H1 (cell line): ENCODE data around the gene HMG20A. TPM values are rescaled to one million over a fixed set of nuclear protein-coding genes. Genes with fewer than 3 reads are reported as not detected.

ENCODE experiments used
- CTCF ChIA-PET: fragments of 300-600 bp; sonication (Branson Sonifier 250); formaldehyde crosslinking; loops from one replicate; lab custom pipeline; 2021; ENCODE audit not compliant: partially characterized antibody; lab: Charles Lee
- POLR2A ChIA-PET: fragments of 300-600 bp; sonication (Branson Sonifier 250); formaldehyde crosslinking; loops from one replicate; lab custom pipeline; 2021; ENCODE audit warnings: inconsistent platforms; ENCODE audit not compliant: partially characterized antibody; lab: Charles Lee
- DNase-seq, 2 experiments: peaks; one replicate each; pipeline versions ENCODE4 v3.0.0 to v3.0.0-alpha.2; 2010 to 2022; ENCODE audit warnings: low spot score in 2 of 2, low read depth in 1 of 2, mixed read lengths in 1 of 2
- FAIRE-seq: peaks from 2 replicates; lab custom pipeline; 2011; peaks lifted over from hg19 to GRCh38; lab: Jason Lieb, UNC
- H2AFZ ChIP-seq: 2 replicates; pipeline ENCODE4 v1.8.1; 2012; ENCODE audit warnings: low read length, inconsistent platforms
- H2AK5ac ChIP-seq: 2 replicates; pipeline ENCODE4 v1.6.1; 2013; ENCODE audit warnings: low read depth, low read length
- H2BK120ac ChIP-seq: replicated peaks from 2 replicates; pipeline ENCODE3; 2013; ENCODE audit warnings: low read depth, low read length, inconsistent platforms
- H2BK12ac ChIP-seq: 2 replicates; pipeline ENCODE4 v1.6.1; 2013; ENCODE audit warnings: low read depth, low read length
- H2BK15ac ChIP-seq: 2 replicates; pipeline ENCODE4 v1.6.1; 2013; ENCODE audit warnings: low read length
- H2BK20ac ChIP-seq: 2 replicates; pipeline ENCODE4 v1.6.1; 2013; ENCODE audit warnings: low read length
- H2BK5ac ChIP-seq: 2 replicates; pipeline ENCODE4 v1.6.1; 2013; ENCODE audit warnings: low read depth, low read length
- H3K14ac ChIP-seq: 2 replicates; pipeline ENCODE4 v1.6.1; 2013; ENCODE audit warnings: inconsistent platforms; ENCODE audit not compliant: insufficient read length
- H3K18ac ChIP-seq: 2 replicates; pipeline ENCODE4 v1.6.1; 2013; ENCODE audit warnings: low read length; ENCODE audit errors: extremely low read depth
- H3K23ac ChIP-seq: 2 replicates; pipeline ENCODE4 v1.6.1; 2013; ENCODE audit warnings: inconsistent platforms; ENCODE audit not compliant: insufficient read length
- H3K23me2 ChIP-seq: 2 replicates; pipeline ENCODE4 v1.6.1; 2013; ENCODE audit warnings: low read depth, low read length
- H3K27ac ChIP-seq: 2 replicates; pipeline ENCODE4 v1.6.1; 2011; ENCODE audit warnings: low read depth, low read length, inconsistent platforms
- H3K27me3 ChIP-seq, 4 experiments: replicated peaks in 1 of 4; 1 replicate in 1 of 4; 2 replicates in 3 of 4; pipeline versions ENCODE4 v1.6.1 to v1.8.1; 2011 to 2013; ENCODE audit warnings: low read length in 3 of 4, mild to moderate bottlenecking in 3 of 4, inconsistent platforms in 2 of 4, mixed read lengths in 2 of 4, moderate library complexity in 1 of 4; ENCODE audit not compliant: control insufficient read depth in 3 of 4, insufficient read depth in 3 of 4; ENCODE audit errors: extremely low read depth in 1 of 4
- H3K36me3 ChIP-seq, 4 experiments: 2 replicates each; pipeline versions ENCODE4 v1.6.1 to v1.8.1; 2011 to 2013; ENCODE audit warnings: mild to moderate bottlenecking in 4 of 4, low read length in 3 of 4, moderate library complexity in 2 of 4, control low read depth in 1 of 4, inconsistent platforms in 1 of 4; ENCODE audit not compliant: insufficient read depth in 4 of 4, control insufficient read depth in 2 of 4
- H3K4ac ChIP-seq: replicated peaks from 2 replicates; pipeline ENCODE3; 2013; ENCODE audit warnings: low read length, low read depth, mixed read lengths, inconsistent platforms; ENCODE audit not compliant: insufficient read length
- H3K4me1 ChIP-seq, 4 experiments: replicated peaks in 1 of 4; 1 replicate in 1 of 4; 2 replicates in 3 of 4; pipeline versions ENCODE4 v1.6.1 to v1.8.1; 2011 to 2013; ENCODE audit warnings: low read length in 3 of 4, inconsistent platforms in 2 of 4, mixed read lengths in 1 of 4; ENCODE audit not compliant: insufficient read depth in 4 of 4, control insufficient read depth in 3 of 4
- H3K4me2 ChIP-seq, 2 experiments: 2 replicates each; pipeline versions ENCODE4 v1.6.1 to v1.8.1; 2011 to 2013; ENCODE audit warnings: low read depth in 2 of 2, low read length in 2 of 2, control low read depth in 1 of 2, inconsistent platforms in 1 of 2, mild to moderate bottlenecking in 1 of 2; ENCODE audit not compliant: insufficient read depth in 1 of 2
- H3K4me3 ChIP-seq, 4 experiments: fragments of 200-600, 300-600 bp in 1 of 4; sonication (generic), shearing (Covaris generic), sonication (Bioruptor Twin) in 1 of 4; 2 replicates each; pipeline versions ENCODE4 v1.5.1 to v1.8.1; 2011 to 2016; ENCODE audit warnings: low read length in 4 of 4, low read depth in 3 of 4, control low read depth in 2 of 4, inconsistent platforms in 2 of 4, mild to moderate bottlenecking in 2 of 4, mixed read lengths in 1 of 4, moderate library complexity in 1 of 4; ENCODE audit not compliant: insufficient read depth in 2 of 4; ENCODE audit errors: extremely low read depth in 1 of 4
- H3K56ac ChIP-seq: replicated peaks from 2 replicates; pipeline ENCODE3; 2013; ENCODE audit warnings: low read depth, mild to moderate bottlenecking, mixed read lengths, low read length, inconsistent platforms; ENCODE audit not compliant: insufficient read length
- H3K79me1 ChIP-seq: 2 replicates; pipeline ENCODE4 v1.6.1; 2013; ENCODE audit warnings: low read depth, low read length, control low read depth
- H3K79me2 ChIP-seq, 2 experiments: 2 replicates each; pipeline versions ENCODE4 v1.6.1 to v1.8.1; 2012 to 2013; ENCODE audit warnings: low read length in 2 of 2, mild to moderate bottlenecking in 2 of 2, inconsistent platforms in 1 of 2; ENCODE audit not compliant: insufficient read depth in 2 of 2, control insufficient read depth in 1 of 2
- H3K9ac ChIP-seq, 4 experiments: replicated peaks in 1 of 4; 1 replicate in 1 of 4; 2 replicates in 3 of 4; pipeline versions ENCODE4 v1.6.1 to v1.8.1; 2011 to 2013; ENCODE audit warnings: low read depth in 3 of 4, low read length in 3 of 4, control low read depth in 2 of 4, mild to moderate bottlenecking in 2 of 4, moderate library complexity in 2 of 4, inconsistent platforms in 1 of 4; ENCODE audit errors: extremely low read depth in 1 of 4
- H3K9me3 ChIP-seq, 2 experiments: 2 replicates each; pipeline versions ENCODE4 v1.6.1 to v1.8.1; 2012 to 2013; ENCODE audit warnings: mild to moderate bottlenecking in 2 of 2, moderate library complexity in 2 of 2, control low read depth in 1 of 2, inconsistent platforms in 1 of 2, low read depth in 1 of 2, low read length in 1 of 2, mixed read lengths in 1 of 2; ENCODE audit not compliant: insufficient read depth in 2 of 2
- H4K20me1 ChIP-seq, 2 experiments: replicated peaks in 1 of 2; 2 replicates each; pipeline versions ENCODE3 to v1.8.1; 2011 to 2013; ENCODE audit warnings: inconsistent platforms in 2 of 2, low read length in 2 of 2, mild to moderate bottlenecking in 1 of 2; ENCODE audit not compliant: insufficient read depth in 2 of 2, control insufficient read depth in 1 of 2
- H4K5ac ChIP-seq: 2 replicates; pipeline ENCODE4 v1.6.1; 2013; ENCODE audit warnings: low read length, low read depth, mixed read lengths, inconsistent platforms; ENCODE audit not compliant: insufficient read length
- H4K8ac ChIP-seq: 2 replicates; pipeline ENCODE4 v1.8.0; 2013; ENCODE audit warnings: mild to moderate bottlenecking, moderate library complexity, low read length, inconsistent platforms; ENCODE audit not compliant: insufficient read depth; ENCODE audit errors: extremely low read depth
- H4K91ac ChIP-seq: replicated peaks from 2 replicates; pipeline ENCODE3; 2013; ENCODE audit warnings: low read length, mixed read lengths, inconsistent platforms; ENCODE audit not compliant: insufficient read length
- EGR1 ChIP-seq: IDR thresholded peaks from 2 replicates; pipeline ENCODE4 v1.6.1; 2011; ENCODE audit warnings: low read depth, low read length, borderline replicate concordance
- EP300 ChIP-seq, 2 experiments: IDR thresholded peaks; 1 replicate in 1 of 2; 2 replicates in 1 of 2; pipeline ENCODE4 v1.6.1; 2011 to 2012; ENCODE audit warnings: low read depth in 2 of 2, low read length in 2 of 2, mild to moderate bottlenecking in 2 of 2, borderline replicate concordance in 1 of 2, inconsistent platforms in 1 of 2, moderate library complexity in 1 of 2
- KDM1A ChIP-seq: fragments of 200-600, 300-600 bp; sonication (generic); IDR thresholded peaks from 2 replicates; pipeline ENCODE4 v1.7.1; 2016; ENCODE audit warnings: mild to moderate bottlenecking, low read length, borderline replicate concordance
- RBBP5 ChIP-seq: IDR thresholded peaks from 2 replicates; pipeline ENCODE4 v1.7.1; 2012; ENCODE audit warnings: low read depth, mild to moderate bottlenecking, inconsistent platforms, low read length, moderate library complexity, borderline replicate concordance
- TCF12 ChIP-seq: IDR thresholded peaks from 2 replicates; pipeline ENCODE4 v1.6.1; 2011; ENCODE audit warnings: low read depth, mild to moderate bottlenecking, low read length
- WGBS, 2 experiments: shearing (Covaris generic) in 1 of 2; methylation state at CpG; one replicate each; pipeline versions ENCODE4 v1.1.6 to v1.1.7; 2013 to 2015; ENCODE audit warnings: low lambda C conversion rate in 2 of 2, mixed read lengths in 2 of 2, inconsistent platforms in 1 of 2, low coverage in 1 of 2, missing lambda C conversion rate in 1 of 2; ENCODE audit not compliant: insufficient replicate concordance in 2 of 2, insufficient coverage in 1 of 2, insufficient read length in 1 of 2; ENCODE audit errors: extremely low coverage in 1 of 2, missing lambda C conversion rate in 1 of 2; 5-methylcytosine and 5-hydroxymethylcytosine counted together
- long read RNA-seq, 2 experiments: library from RNA in 1 of 2; library from capped mRNA in 1 of 2; stranded (forward); transcript quantifications; one replicate each; pipeline ENCODE4 v2.0.0, GENCODE V29; 2021; ENCODE audit warnings: inconsistent platforms in 1 of 2
- polyA minus RNA-seq, 3 experiments: library from RNA; depleted of rRNA, polyadenylated mRNA; stranded (reverse); fragments of >200 nt; gene quantifications; 1 replicate in 2 of 3; 2 replicates in 1 of 3; pipeline ENCODE4 v1.2.3, GENCODE V29; 2011
- polyA plus RNA-seq, 7 experiments: library from polyadenylated mRNA; depleted of rRNA in 3 of 7; stranded (reverse) in 5 of 7; unstranded in 2 of 7; fragments of >200 nt in 5 of 7; fragments of 200-250 nt in 2 of 7; gene quantifications; 1 replicate in 5 of 7; 2 replicates in 1 of 7; 4 replicates in 1 of 7; pipeline versions ENCODE4 v1.2.1 to v1.2.3, GENCODE V29; 2011 to 2013; ENCODE audit warnings: missing spikeins in 2 of 7, mixed read lengths in 2 of 7
- total RNA-seq: library from RNA; stranded (reverse); fragmentation: NEBNext Ultra II Directional; extraction: Animal tissue kit (Norgen Biotek cat#: 25700); gene quantifications from 2 replicates; pipeline ENCODE4 v1.2.1, GENCODE V29; 2021

HMG20A gene
- total RNA-seq (58.8 and 59.7 TPM in 2 replicates), polyA plus RNA-seq (2011; rRNA removed) (35.9 and 52.1 TPM in 2 replicates), polyA minus RNA-seq (2011; rRNA and poly(A)+ RNA removed) (64.3 and 68.9 TPM in 2 replicates)
- 50.7 TPM for polyA plus RNA-seq (2011; cell fraction: cytosol; rRNA removed)
- polyA plus RNA-seq (2011; cell fraction: nucleus; rRNA removed), result 41.3 TPM
- polyA plus RNA-seq (2012, experiment 1 of 2), result 30.5 to 40.0 TPM (median 32.3 TPM) in 4 replicates
- 4.0 TPM for polyA plus RNA-seq (2012, experiment 2 of 2)
- 37.2 TPM for polyA plus RNA-seq (2013, experiment 1 of 2)
- 39.9 TPM for polyA plus RNA-seq (2013, experiment 2 of 2)
- 42.1 TPM for polyA minus RNA-seq (2011; cell fraction: cytosol; rRNA and poly(A)+ RNA removed)
- polyA minus RNA-seq (2011; cell fraction: nucleus; rRNA and poly(A)+ RNA removed), result 47.4 TPM
- long read RNA-seq, experiment 1, full-length matches to known transcripts, result 16 of 29 reads
- long read RNA-seq, experiment 1, partial matches to known transcripts, result 12 of 29 reads
- long read RNA-seq, experiment 1, other reads (novel, unspliced or antisense), result 1 of 29 reads
- long read RNA-seq, experiment 2, full-length matches to known transcripts, result 10 of 15 reads
- long read RNA-seq, experiment 2, partial matches to known transcripts, result 3 of 15 reads
- long read RNA-seq, experiment 2, other reads (novel, unspliced or antisense), result 2 of 15 reads

GRCh38 chr15:77420610-77421369, at the start of gene HMG20A:
Gene HMG20A, plus strand, starts transcription at chr15:77420888. Its CDS starts 37,520 bp downstream, at chr15:77458408.
- Histone ChIP-seq H4K91ac (peak within 1 kb of the TSS; percentile 82), H2BK120ac (no peak within 1 kb of the TSS), H3K9ac (peak within 1 kb of the TSS; percentile 85 to 95 (median 88)), H3K23ac (no peak within 1 kb of the TSS), H2BK5ac (peak within 1 kb of the TSS; percentile 89), H3K23me2 (peaks cover 7% of the 10 kb centered on the region; the same call in 1 of the 2 replicates), H3K4me1 (peaks cover 0 to 17% (median 9%) of the 10 kb centered on the region in 4 experiments; a peak in 4 of 7 replicates), H3K4ac (no peak within 1 kb of the TSS), H3K79me2 (peaks cover 0 to 82% of the 10 kb centered on the region in 2 experiments; a peak in 3 of 4 replicates), H3K4me2 (peak within 1 kb of the TSS; percentile 85 to 96), H3K79me1 (peaks cover 3% of the 10 kb centered on the region; the same call in 1 of the 2 replicates), H3K14ac (no peak within 1 kb of the TSS), H3K9me3 (no peaks in the 10 kb centered on the region), H2BK12ac (no peak within 1 kb of the TSS), H2BK20ac (no peak within 1 kb of the TSS), H3K56ac (peak within 1 kb of the TSS; percentile 56), H2AK5ac (no peak within 1 kb of the TSS), H4K20me1 (peaks cover 10 to 13% of the 10 kb centered on the region in 2 experiments), H2AFZ (peak within 1 kb of the TSS; percentile 81), H3K27ac (peak within 1 kb of the TSS; percentile 90), H3K18ac (peak within 1 kb of the TSS; percentile 89; the same call in 1 of the 2 replicates), H3K4me3 (peak within 1 kb of the TSS; percentile 86 to 98 (median 94)), H3K36me3 (no peaks in the 10 kb centered on the region), H2BK15ac (no peak within 1 kb of the TSS), H3K27me3 (peaks cover 0 to 1% (median 0%) of the 10 kb centered on the region in 4 experiments; a peak in 1 of 7 replicates), H4K8ac (peak within 1 kb of the TSS; percentile 76; the same call in 1 of the 2 replicates), H4K5ac (peak within 1 kb of the TSS; percentile 73)
- ChIA-PET POLR2A (interaction anchor here (0.6 to 1.6 kb wide), 11 partner anchors 9 to 1085 kb away, joined by 3 to 9 read pairs (median 3); no protein-coding TSS in a partner anchor), CTCF (interaction anchor here (0.9 to 2.4 kb wide), 5 partner anchors 9 to 312 kb away, joined by 3 to 15 read pairs (median 8); no protein-coding TSS in a partner anchor)
- 0% methylated on average over 20 of the region's 25 CpGs; no CpG with 5 or more reads in 1 of the 2 experiments for WGBS, 2 experiments
- peak in 1 of 2 experiments; percentile 84 for DNase-seq
- no peak for FAIRE-seq
- TF ChIP-seq KDM1A (no peak), EGR1 (no peak), TCF12 (no peak), RBBP5 (peak; percentile 48; the same call in 1 of the 2 replicates), EP300 (IDR thresholded peaks at IDR 0.05; ENCODE audit: borderline replicate concordance in 1 of 2, low read depth in 2 of 2, low read length in 2 of 2) (no peak)
